GM10266 (cell line): ENCODE results near the gene S100A10.

ENCODE experiments used
- DNase-seq: peaks from one replicate; pipeline ENCODE4 v3.0.0; 2012; ENCODE audit errors: extremely low spot score
- TF ChIP-seq, protein P1 (sequence below): IDR thresholded peaks from 2 replicates; pipeline ENCODE4 v1.5.1; 2012; ENCODE audit warnings: mild to moderate bottlenecking, low read depth; ENCODE audit not compliant: control insufficient read depth, insufficient read depth; ENCODE audit errors: missing control alignments

Gene S100A10

DNA sequence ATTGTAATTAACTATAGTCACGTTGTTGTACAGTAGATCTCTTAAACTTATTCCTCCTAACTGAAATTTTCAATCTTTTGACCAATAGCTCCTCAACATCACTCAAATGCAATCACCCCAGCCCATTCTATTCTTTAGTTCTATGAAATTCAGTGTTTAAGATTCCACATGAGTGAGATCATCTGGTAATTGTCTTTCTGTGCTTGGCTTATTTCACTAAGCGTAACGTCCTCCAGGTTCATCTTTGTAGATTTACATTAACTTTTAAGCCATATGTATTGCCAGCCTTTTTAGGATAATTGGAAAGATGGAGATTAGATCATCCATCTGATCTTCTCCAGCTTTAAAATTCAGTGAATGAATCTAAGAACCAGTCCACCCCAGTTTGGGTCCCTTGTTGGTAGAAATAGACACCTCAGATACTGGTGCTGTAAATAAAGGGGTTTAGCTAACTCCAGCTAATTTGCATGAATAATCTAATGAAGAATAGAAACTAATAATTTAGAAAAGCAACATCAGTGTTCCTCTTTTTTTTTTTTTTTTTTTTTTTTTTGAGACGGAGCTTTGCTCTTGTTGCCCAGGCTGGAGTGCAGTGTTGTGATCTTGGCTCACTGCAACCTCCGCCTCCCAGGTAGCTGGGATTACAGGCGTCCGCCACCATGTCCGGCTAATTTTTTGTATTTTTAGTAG lies 7.0 kb downstream of the S100A10 start:
- TF ChIP-seq, protein P1, sequence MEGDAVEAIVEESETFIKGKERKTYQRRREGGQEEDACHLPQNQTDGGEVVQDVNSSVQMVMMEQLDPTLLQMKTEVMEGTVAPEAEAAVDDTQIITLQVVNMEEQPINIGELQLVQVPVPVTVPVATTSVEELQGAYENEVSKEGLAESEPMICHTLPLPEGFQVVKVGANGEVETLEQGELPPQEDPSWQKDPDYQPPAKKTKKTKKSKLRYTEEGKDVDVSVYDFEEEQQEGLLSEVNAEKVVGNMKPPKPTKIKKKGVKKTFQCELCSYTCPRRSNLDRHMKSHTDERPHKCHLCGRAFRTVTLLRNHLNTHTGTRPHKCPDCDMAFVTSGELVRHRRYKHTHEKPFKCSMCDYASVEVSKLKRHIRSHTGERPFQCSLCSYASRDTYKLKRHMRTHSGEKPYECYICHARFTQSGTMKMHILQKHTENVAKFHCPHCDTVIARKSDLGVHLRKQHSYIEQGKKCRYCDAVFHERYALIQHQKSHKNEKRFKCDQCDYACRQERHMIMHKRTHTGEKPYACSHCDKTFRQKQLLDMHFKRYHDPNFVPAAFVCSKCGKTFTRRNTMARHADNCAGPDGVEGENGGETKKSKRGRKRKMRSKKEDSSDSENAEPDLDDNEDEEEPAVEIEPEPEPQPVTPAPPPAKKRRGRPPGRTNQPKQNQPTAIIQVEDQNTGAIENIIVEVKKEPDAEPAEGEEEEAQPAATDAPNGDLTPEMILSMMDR, result no peak
- DNase-seq, result no peak

DNA sequence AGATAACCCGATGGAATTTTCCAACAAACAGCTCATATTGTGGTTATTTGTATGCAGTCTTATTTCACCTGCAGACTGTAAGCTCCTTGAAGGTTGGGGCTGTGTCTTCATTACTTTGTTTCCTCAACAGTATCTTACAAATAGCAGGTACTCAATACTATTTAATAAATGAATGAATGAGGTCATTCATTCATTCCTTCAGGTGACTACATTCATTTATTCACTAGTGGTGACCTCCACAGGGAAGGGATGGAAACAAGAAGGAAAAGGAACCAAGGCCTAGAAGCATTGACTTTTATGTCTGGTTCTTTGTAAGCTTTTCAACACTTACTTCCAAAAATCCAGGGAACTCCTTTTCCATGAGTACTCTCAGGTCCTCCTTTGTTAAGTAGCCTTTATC lies 7.9 kb downstream of the S100A10 start:
- TF ChIP-seq, protein P1, result no peak
- no peak for DNase-seq

DNA sequence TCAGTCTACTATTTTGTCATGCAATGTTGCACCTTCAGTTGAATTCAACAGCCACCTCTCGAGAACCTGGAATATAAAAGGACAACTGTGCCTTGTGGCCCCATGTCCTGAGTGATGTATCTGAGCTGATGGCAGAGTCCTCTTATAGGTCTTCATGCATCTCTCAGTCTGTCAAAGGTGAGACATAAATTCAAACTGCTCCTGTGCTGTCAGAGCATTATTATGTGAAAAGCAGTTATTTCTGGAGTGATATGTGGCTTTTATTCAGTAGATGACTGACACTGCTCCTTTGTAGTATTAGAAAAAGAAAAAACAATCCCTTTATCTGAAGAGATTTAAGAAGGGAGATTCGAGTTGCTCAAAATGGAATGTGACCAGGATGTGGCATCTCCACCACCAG lies 8.4 kb downstream of the S100A10 start:
- no peak for DNase-seq
- TF ChIP-seq, protein P1, result no peak

DNA sequence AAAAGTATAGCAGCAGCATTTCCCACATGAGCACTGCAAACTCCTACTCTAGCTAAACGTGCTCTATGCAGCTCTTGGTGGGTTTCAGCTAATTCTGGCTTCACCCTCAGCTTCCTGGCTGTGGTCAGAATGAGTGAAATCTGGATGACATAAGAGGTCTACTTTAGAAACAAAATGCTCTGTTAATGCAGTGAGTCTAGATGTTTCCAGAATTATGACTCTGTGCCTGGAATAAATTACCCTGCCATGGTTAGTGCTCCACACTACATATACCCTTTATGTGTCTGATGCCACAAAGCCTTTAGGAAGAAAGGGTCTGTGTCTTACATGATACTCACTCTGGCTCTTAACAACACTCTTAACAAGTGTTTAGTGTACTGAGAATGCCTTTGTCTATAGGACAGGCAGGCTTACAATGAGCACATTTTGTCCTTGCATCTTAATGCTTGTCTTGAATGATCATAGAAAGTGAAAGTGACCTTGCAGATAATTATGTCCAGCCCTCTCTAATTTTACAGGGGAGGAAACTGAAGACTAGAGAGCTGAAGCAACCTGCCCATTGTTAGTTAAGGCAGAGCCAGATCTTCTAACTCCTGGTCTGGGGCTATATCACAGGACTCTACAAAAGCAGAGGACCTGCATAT lies 9.2 kb downstream of the S100A10 start:
- TF ChIP-seq, protein P1, result no peak
- DNase-seq, result peak; percentile 69

DNA sequence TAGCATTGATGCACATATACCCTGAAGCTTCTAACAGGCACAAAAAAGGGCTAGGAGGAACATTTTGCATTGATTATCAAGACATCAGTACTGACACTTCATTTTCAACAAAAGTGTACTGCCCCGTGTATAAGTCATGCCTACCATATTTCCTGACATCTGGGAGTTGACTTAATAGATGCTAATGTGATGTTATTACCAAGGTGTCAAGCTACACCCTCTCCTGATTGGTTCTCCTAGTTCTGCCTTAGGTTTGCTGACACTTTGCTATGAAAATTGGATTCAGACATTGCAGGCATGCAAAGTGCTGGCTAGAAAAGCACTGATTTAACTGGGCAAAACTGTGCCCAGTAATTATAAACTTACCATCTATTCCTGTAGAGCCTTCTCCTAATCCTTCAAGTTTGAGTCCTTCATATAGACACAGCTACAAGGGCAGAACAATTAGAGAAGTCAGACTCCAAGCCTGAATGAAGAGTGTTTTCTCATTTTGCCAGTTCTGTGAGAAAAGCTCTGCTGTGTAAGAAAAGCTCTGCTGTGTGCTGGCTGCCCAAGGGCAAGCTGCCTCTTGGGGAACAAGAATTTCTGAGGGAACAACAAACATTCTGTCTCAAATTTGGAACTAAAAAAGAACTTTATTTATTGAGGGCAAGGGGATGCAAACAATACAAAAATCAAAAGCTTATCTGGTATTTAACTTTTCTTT lies 11.2 kb downstream of the S100A10 start:
- DNase-seq, result no peak
- TF ChIP-seq, protein P1, result no peak

DNA sequence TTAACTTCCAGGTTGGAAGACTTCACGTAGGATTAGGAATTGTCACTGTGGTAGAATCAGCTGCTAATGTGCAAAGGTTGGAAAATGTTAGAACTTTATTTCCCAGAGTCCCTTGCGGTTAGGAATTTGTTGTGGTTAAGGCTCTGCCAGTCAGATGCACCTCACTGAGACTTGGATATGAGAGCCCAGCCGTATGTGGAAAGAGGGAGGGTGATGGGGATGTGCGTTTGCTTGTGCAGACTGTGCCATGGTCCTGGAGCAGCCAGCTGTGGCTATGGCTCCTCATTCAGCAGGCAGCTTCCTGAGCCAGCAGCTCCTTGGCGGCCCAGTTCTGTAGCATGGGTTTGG lies 12.5 kb downstream of the S100A10 start:
- no peak for DNase-seq
- TF ChIP-seq, protein P1, result no peak

DNA sequence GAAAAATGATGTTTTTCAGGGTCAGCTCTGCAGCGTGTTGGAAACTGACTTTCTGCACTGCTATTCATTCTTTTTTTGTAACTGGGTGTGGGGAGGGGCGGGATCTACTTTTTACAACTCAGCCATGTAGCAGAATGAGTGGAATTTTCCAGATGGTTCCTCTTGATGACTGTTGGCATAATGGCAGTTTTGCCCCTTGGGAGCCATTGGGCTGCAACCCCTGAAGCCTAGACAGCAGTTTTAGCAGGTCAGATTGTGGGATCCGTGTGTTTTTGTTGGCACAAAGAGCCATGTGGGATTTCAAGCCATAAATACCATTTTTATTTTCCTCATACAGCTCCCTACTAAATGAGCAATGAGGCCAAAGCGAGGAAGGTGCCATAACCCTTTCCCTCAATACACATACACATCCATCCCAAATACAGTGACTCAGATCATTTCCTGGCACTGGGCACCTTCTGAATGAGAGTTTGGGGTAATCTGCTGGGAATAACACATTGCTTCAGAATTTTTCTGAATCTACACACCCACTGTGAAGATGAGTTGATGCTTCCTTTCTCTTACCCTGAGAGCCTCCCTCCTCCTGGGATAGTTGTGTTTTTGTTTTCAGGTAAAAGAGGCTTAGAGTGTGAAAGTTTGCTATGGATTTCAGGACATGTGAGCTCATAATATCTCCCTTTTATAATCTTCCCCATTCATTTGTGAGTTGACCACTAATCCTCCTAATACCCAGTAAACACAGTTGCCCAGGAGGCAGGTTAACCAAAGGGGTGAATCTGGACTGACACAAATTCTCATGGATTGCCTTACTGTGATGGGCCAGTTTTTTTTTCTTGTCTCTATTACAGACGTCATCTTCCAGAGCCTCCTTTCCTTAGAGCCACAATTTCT lies 13.1 kb downstream of the S100A10 start:
- TF ChIP-seq, protein P1, result no peak
- DNase-seq, result no peak
